ENCODE data around the gene ATP2A1. TPM values are rescaled to one million over a fixed set of nuclear protein-coding genes. Genes with fewer than 3 reads are reported as not detected.

Gene ATP2A1
- total and polyA plus RNA-seq, 3 experiments from 2014 or later, result 1.9 to 2.1 TPM; not detected in 1

DNA sequence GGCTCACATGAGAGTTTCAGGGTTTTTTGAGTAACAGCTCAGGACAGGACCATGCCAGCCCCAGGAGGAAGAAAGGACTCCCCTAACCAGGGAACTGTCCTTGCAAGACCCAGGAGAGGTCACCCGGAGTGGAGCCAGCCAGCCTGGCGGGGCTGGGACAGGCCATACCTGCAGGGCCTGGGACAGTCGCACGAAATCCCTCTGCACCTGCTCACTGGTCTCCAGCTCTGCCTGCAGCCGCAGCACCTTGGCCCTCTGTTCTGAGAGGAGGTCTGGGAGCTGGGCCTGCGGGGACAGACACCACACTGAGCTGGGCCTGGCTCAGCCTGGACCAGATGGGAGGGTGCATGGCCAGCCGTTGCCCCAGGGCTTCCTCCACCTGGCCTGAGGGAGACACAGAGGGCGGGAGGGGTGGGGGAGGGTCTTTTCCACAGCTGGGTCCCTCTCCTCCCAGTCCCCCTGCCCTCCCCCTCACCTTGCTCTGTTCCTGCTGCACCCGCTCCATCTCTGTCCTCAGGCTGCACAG, 27.0 kb downstream of the ATP2A1 start:
- Histone ChIP-seq H3K27ac (ENCODE audit: low read depth, low read length) (no peak overlapping the region), H3K27me3 (ENCODE audit: insufficient read depth, low read length, poor library complexity, severe bottlenecking) (no peaks in the 10 kb centered on the region), H3K9me3 (ENCODE audit: low read length) (no peaks in the 10 kb centered on the region), H3K4me1 (ENCODE audit: insufficient read depth, low read length) (no peaks in the 10 kb centered on the region), H3K4me3 (ENCODE audit: low read length) (no peak overlapping the region), H3K36me3 (ENCODE audit: insufficient read depth, low read length) (no peaks in the 10 kb centered on the region)
- H3K4me1 Mint-ChIP-seq, result peaks cover 0 to 6% (median 0%) of the 10 kb centered on the region in 3 donors
- no peak overlapping the region for H3K27ac Mint-ChIP-seq
- ChIA-PET CTCF (no interaction called here), POLR2A (no interaction called here)
- H3K36me3 Mint-ChIP-seq, result peaks cover 0 to 26% (median 0%) of the 10 kb centered on the region in 3 donors
- no peak overlapping the region for H3K4me3 Mint-ChIP-seq
- H3K9me3 Mint-ChIP-seq, result no peaks in the 10 kb centered on the region
- no peaks in the 10 kb centered on the region for H3K27me3 Mint-ChIP-seq
- no peak for DNase-seq

DNA sequence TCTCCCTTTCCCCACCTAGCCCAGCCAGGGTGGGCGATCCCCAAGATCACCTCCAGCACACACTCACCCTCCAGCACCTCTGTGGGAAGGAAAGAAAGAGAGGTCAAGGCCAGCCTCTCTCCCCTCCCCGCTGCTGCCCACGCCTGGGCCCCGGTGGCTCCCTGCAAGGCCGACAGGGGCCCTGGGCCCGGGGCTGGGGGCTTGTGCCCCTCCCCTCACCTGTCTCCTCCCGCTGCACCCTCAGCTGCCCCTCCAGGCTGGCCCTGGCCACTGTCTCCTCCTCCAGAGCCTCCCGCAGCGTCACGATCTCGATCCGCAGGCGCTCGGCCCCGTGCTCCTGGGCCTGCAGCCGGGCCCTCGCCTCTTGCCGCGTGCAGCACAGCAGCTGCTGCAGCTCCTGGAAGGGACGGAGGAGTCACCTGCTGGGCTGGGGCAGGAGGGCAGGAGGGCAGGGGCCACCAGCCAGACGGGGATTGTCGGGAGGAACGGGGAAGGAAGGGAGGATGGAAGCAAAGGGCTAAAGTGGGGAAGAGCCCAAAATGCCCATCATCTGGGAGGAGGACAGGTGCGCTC, 27.6 kb downstream of the ATP2A1 start:
- H3K27me3 Mint-ChIP-seq, result no peaks in the 10 kb centered on the region
- CTCF ChIA-PET, result no interaction called here

DNA sequence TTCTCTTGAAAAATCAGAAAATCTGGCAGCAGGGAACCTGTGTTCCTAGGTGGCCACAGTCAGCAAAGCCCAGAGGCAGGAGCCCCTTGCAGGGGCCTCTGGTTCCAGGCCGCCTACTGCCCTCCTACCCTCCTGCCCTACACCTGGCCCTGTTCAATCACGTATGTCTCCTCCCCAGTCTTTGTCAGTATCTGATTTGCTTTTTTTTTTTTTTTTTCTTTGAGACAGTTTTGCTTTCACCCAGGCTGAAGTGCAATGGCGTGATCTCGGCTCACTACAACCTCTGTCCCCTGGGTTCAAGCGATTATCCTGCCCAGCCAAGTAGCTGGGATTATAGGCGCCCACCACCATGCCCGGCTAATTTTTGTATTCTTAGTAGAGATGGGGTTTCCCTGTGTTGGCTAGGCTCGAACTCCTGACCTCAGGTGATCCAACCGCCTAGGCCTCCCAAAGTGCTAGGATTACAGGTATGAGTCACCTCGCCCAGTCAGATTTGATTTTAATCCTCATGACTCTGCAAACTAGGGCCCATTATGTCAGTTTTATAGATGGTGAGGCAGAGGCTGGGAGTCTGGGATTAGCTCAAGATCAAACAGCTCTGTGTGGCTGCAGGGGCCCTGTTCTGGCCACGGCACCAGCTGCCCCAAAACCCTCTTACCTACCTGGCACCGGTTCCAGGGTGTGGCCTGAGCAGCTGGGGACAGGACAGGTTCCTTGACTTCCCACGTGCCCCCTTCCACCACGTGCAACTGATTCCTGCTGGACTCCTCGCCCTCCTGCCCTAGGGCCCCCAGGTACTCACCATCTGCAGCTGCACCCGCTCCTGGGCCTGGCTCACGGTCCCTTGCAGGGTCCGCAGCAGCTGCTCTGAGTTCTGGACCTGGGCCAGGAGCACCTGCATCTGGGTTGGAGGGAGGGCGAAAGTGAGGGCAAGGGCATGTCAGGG, 32.1 kb downstream of the ATP2A1 start:
- peaks cover 5 to 55% (median 11%) of the 10 kb centered on the region in 3 donors for H3K36me3 Mint-ChIP-seq
- no peak overlapping the region for H3K4me3 ChIP-seq (ENCODE audit: low read length)
- no peak overlapping the region for H3K4me3 Mint-ChIP-seq
- no peaks in the 10 kb centered on the region for H3K4me1 ChIP-seq (ENCODE audit: insufficient read depth, low read length)
- no peaks in the 10 kb centered on the region for H3K27me3 Mint-ChIP-seq
- H3K27me3 ChIP-seq (ENCODE audit: insufficient read depth, low read length, poor library complexity, severe bottlenecking), result no peaks in the 10 kb centered on the region
- no peaks in the 10 kb centered on the region for H3K36me3 ChIP-seq (ENCODE audit: insufficient read depth, low read length)
- peaks cover 0 to 3% (median 0%) of the 10 kb centered on the region in 3 donors for H3K4me1 Mint-ChIP-seq
- H3K27ac ChIP-seq (ENCODE audit: low read depth, low read length), result no peak overlapping the region
- CTCF ChIA-PET, result interaction anchor here (3.3 kb wide), 1 partner anchor 35 kb away, joined by 10 read pairs; no protein-coding TSS in a partner anchor
- DNase-seq, result no peak
- H3K27ac Mint-ChIP-seq, result no peak overlapping the region
- POLR2A ChIA-PET, result interaction anchor here (0.7 kb wide), 1 partner anchor 1012 kb away, joined by 8 read pairs; no protein-coding TSS in a partner anchor
- no peaks in the 10 kb centered on the region for H3K9me3 ChIP-seq (ENCODE audit: low read length)
- no peaks in the 10 kb centered on the region for H3K9me3 Mint-ChIP-seq

More for the DNA sequence above, 27.6 kb downstream of the ATP2A1 start:
- H3K36me3 Mint-ChIP-seq, result peaks cover 0 to 30% (median 0%) of the 10 kb centered on the region in 3 donors
- no peaks in the 10 kb centered on the region for H3K36me3 ChIP-seq (ENCODE audit: insufficient read depth, low read length)
- H3K27ac Mint-ChIP-seq, result no peak overlapping the region
- peaks cover 0 to 6% (median 0%) of the 10 kb centered on the region in 3 donors for H3K4me1 Mint-ChIP-seq
- no peaks in the 10 kb centered on the region for H3K9me3 ChIP-seq (ENCODE audit: low read length)
- H3K27ac ChIP-seq (ENCODE audit: low read depth, low read length), result no peak overlapping the region
- no peak overlapping the region for H3K4me3 Mint-ChIP-seq
- POLR2A ChIA-PET, result no interaction called here
- H3K4me3 ChIP-seq (ENCODE audit: low read length), result no peak overlapping the region
- no peaks in the 10 kb centered on the region for H3K9me3 Mint-ChIP-seq
- H3K27me3 ChIP-seq (ENCODE audit: insufficient read depth, low read length, poor library complexity, severe bottlenecking), result no peaks in the 10 kb centered on the region
- H3K4me1 ChIP-seq (ENCODE audit: insufficient read depth, low read length), result no peaks in the 10 kb centered on the region
- no peak for DNase-seq

DNA sequence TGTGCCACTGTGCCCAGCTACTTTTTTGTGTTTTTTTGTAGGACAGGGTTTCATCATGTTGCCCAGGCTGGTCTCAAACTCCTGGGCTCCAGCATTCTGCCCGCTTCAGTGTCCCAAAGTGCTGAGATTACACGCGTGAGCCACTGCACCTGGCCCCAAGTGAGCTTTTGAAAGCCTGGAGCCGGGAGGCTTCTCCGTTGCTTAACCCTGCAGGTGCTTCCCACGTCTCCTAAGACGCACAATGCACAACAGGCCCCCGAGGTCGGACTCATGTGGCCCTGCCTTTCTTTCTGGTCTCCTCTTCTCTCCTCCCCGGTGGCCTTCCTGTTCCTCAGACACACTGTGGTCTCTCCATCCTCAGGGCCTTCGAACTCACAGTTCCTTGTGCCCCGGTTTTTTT, 34.3 kb downstream of the ATP2A1 start:
- Histone ChIP-seq H3K4me3 (ENCODE audit: low read length) (no peak overlapping the region), H3K27ac (ENCODE audit: low read depth, low read length) (no peak overlapping the region), H3K9me3 (ENCODE audit: low read length) (no peaks in the 10 kb centered on the region), H3K27me3 (ENCODE audit: insufficient read depth, low read length, poor library complexity, severe bottlenecking) (no peaks in the 10 kb centered on the region), H3K4me1 (ENCODE audit: insufficient read depth, low read length) (no peaks in the 10 kb centered on the region), H3K36me3 (ENCODE audit: insufficient read depth, low read length) (no peaks in the 10 kb centered on the region)
- peaks cover 0 to 3% (median 0%) of the 10 kb centered on the region in 3 donors for H3K4me1 Mint-ChIP-seq
- H3K9me3 Mint-ChIP-seq, result no peaks in the 10 kb centered on the region
- H3K27ac Mint-ChIP-seq, result no peak overlapping the region
- no peak for DNase-seq
- CTCF ChIA-PET, result interaction anchor here (3.3 kb wide), 1 partner anchor 32 kb away, joined by 10 read pairs; no protein-coding TSS in a partner anchor
- peaks cover 10 to 64% (median 16%) of the 10 kb centered on the region in 3 donors for H3K36me3 Mint-ChIP-seq
- no peak overlapping the region for H3K4me3 Mint-ChIP-seq
- POLR2A ChIA-PET, result no interaction called here
- H3K27me3 Mint-ChIP-seq, result no peaks in the 10 kb centered on the region

DNA sequence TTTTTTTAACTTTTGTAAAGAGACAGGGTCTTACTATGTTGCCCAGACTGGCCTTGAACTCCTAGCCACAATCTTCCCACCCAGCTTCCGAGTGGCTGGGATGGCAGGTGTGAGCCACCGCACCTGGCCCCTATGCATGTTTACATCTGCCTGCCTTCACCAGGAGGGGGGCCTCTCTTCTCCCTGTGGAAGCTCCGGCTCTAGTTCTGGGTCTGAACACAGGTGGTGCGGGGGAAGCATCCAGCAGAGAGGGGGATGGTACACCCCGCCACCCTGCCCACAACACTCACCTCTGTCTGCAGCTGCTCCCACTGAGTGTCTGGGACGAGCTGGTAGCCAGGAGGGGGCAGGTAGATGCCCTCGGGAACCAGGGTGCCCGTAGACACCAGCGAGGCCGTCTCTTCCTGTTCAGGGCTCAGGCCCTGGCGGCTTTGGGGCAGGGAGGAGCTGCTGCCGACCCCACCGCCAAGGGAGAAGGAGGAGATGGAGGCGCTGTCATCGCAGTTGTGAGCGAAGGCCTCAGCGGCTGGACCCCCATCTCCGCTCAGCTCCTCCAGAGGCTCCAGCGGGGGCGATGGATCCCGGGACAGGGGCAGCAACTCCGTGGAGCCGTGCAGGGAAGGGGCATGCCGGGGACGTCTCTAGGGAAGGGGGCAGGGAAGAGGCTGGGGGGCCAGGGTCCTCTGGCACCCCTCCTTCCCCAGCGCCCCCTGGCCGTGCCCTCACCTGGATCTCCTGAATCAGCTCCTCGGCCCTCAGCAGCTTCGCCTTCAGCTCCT, 35.8 kb downstream of the ATP2A1 start:
- H3K4me3 ChIP-seq (ENCODE audit: low read length), result no peak overlapping the region
- Mint-ChIP-seq H3K9me3 (no peaks in the 10 kb centered on the region), H3K27ac (no peak overlapping the region), H3K27me3 (no peaks in the 10 kb centered on the region), H3K36me3 (peaks cover 10 to 64% (median 16%) of the 10 kb centered on the region in 3 donors), H3K4me3 (no peak overlapping the region), H3K4me1 (peaks cover 0 to 3% (median 0%) of the 10 kb centered on the region in 3 donors)
- H3K36me3 ChIP-seq (ENCODE audit: insufficient read depth, low read length), result peaks cover 3% of the 10 kb centered on the region
- no peaks in the 10 kb centered on the region for H3K27me3 ChIP-seq (ENCODE audit: insufficient read depth, low read length, poor library complexity, severe bottlenecking)
- H3K27ac ChIP-seq (ENCODE audit: low read depth, low read length), result no peak overlapping the region
- ChIA-PET CTCF (interaction anchor here (1.3 kb wide), 1 partner anchor 9 kb away, joined by 5 read pairs; no protein-coding TSS in a partner anchor), POLR2A (no interaction called here)
- H3K4me1 ChIP-seq (ENCODE audit: insufficient read depth, low read length), result no peaks in the 10 kb centered on the region
- H3K9me3 ChIP-seq (ENCODE audit: low read length), result no peaks in the 10 kb centered on the region
- DNase-seq, result no peak

DNA sequence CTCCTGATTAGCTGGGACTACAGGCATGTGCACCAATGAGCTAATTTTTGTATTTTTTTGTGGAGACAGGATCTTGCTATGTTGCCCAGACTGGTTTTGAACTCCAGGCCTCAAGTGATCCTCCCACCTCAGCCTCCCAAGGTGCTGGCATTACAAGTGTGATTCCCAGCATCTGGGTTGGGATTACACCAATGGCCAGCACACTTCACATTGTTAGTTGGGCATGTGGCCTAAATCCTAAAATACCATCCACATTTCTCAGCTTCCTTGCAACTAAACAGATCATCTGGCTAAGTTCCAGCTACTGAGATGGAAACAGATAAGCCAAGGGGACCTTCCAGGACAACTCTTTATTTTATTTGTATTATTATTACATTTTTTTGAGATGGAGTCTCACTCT, 36.9 kb downstream of the ATP2A1 start:
- H3K4me1 ChIP-seq (ENCODE audit: insufficient read depth, low read length), result no peaks in the 10 kb centered on the region
- peaks cover 10 to 71% (median 19%) of the 10 kb centered on the region in 3 donors for H3K36me3 Mint-ChIP-seq

DNA sequence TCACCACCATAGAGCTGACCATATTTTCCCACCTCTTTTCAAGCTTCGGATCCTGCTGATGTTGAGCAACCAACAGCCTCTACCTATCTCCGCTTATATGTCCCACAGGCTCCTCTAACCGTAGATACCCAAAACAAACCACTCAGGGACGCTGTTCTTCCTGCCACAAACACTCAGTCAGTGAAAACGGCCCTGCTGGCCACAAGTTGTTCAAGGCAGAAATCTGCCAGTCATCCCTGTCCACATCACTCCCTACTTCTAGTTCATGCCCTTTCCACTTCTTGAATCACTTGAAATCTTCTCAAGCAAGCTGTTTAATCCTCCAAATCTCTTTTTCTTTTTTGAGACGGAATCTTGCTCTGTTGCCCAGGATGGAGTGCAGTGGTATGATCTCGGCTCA, 38.8 kb downstream of the ATP2A1 start:
- Histone ChIP-seq H3K4me1 (ENCODE audit: insufficient read depth, low read length) (no peaks in the 10 kb centered on the region), H3K27me3 (ENCODE audit: insufficient read depth, low read length, poor library complexity, severe bottlenecking) (no peaks in the 10 kb centered on the region), H3K36me3 (ENCODE audit: insufficient read depth, low read length) (peaks cover 10% of the 10 kb centered on the region), H3K4me3 (ENCODE audit: low read length) (no peak overlapping the region), H3K9me3 (ENCODE audit: low read length) (no peaks in the 10 kb centered on the region), H3K27ac (ENCODE audit: low read depth, low read length) (no peak overlapping the region)
- Mint-ChIP-seq H3K9me3 (no peaks in the 10 kb centered on the region), H3K27me3 (no peaks in the 10 kb centered on the region), H3K4me3 (no peak overlapping the region), H3K4me1 (peaks cover 0 to 3% (median 0%) of the 10 kb centered on the region in 3 donors), H3K27ac (no peak overlapping the region), H3K36me3 (peaks cover 14 to 68% (median 20%) of the 10 kb centered on the region in 3 donors)
- POLR2A ChIA-PET, result no interaction called here
- no peak for DNase-seq
- CTCF ChIA-PET, result no interaction called here

More for the DNA sequence above, 36.9 kb downstream of the ATP2A1 start:
- Histone ChIP-seq H3K27ac (ENCODE audit: low read depth, low read length) (no peak overlapping the region), H3K27me3 (ENCODE audit: insufficient read depth, low read length, poor library complexity, severe bottlenecking) (no peaks in the 10 kb centered on the region), H3K9me3 (ENCODE audit: low read length) (no peaks in the 10 kb centered on the region), H3K4me3 (ENCODE audit: low read length) (no peak overlapping the region), H3K36me3 (ENCODE audit: insufficient read depth, low read length) (peaks cover 10% of the 10 kb centered on the region)
- Mint-ChIP-seq H3K4me1 (peaks cover 0 to 3% (median 0%) of the 10 kb centered on the region in 3 donors), H3K27me3 (no peaks in the 10 kb centered on the region), H3K4me3 (no peak overlapping the region), H3K27ac (no peak overlapping the region), H3K9me3 (no peaks in the 10 kb centered on the region)
- ChIA-PET POLR2A (no interaction called here), CTCF (no interaction called here)
- no peak for DNase-seq
